Upper lobe of left lung (tissue), 6 donors: ENCODE data around the gene PRDM12. TPM values are rescaled to one million over a fixed set of nuclear protein-coding genes. Genes with fewer than 3 reads are reported as not detected.

Source experiments
- ATAC-seq, 2 donors: fragments of 200-7000 bp; cut with Tn5 transposase; one replicate each; pipeline ENCODE4 v1.9.1; 2022; ENCODE audit warnings: mild to moderate bottlenecking in 2 of 2, moderate library complexity in 2 of 2; ENCODE audit not compliant: low FRiP score in 2 of 2
- DNase-seq, 2 donors: peaks; one replicate each; pipeline ENCODE4 v3.0.0-alpha.2; 2019 to 2020
- H3K27ac ChIP-seq, 4 donors: fragments of 200-600 bp; sonication (generic); one replicate each; pipeline ENCODE4 v1.5.1; 2016 to 2019
- H3K27me3 ChIP-seq, 4 donors: fragments of 200-600 bp; sonication (generic); one replicate each; pipeline ENCODE4 v1.5.1; 2017 to 2019
- H3K36me3 ChIP-seq, 4 donors: fragments of 200-600 bp; sonication (generic); one replicate each; pipeline ENCODE4 v1.5.1; 2016 to 2019
- H3K4me1 ChIP-seq, 4 donors: fragments of 200-600 bp; sonication (generic); one replicate each; pipeline ENCODE4 v1.5.1; 2018 to 2019
- H3K4me3 ChIP-seq, 4 donors: fragments of 200-600 bp; sonication (generic); one replicate each; pipeline ENCODE4 v1.5.1; 2017 to 2019; ENCODE audit warnings: mild to moderate bottlenecking in 2 of 4, moderate library complexity in 1 of 4
- H3K9me3 ChIP-seq, 4 donors: fragments of 200-600 bp; sonication (generic); one replicate each; pipeline ENCODE4 v1.5.1; 2018 to 2019
- EP300 ChIP-seq, 4 donors: sonication (generic); formaldehyde crosslinking; IDR thresholded peaks; one replicate each; pipeline ENCODE4 v1.5.1; 2017; ENCODE audit warnings: antibody characterized with exemption in 4 of 4, control low read depth in 2 of 4
- POLR2A ChIP-seq, 4 donors: fragments of 450-650 bp; IDR thresholded peaks; one replicate each; pipeline ENCODE4 v1.5.1; 2016 to 2017; ENCODE audit warnings: antibody characterized with exemption in 4 of 4, mild to moderate bottlenecking in 2 of 4
- POLR2AphosphoS5 ChIP-seq, 2 donors: sonication (generic); formaldehyde crosslinking; IDR thresholded peaks; one replicate each; pipeline ENCODE4 v1.5.1; 2017; ENCODE audit warnings: antibody characterized with exemption in 2 of 2
- WGBS, 2 donors: methylation state at CpG; one replicate each; pipeline ENCODE4 v1.1.5; 2017 to 2018; 5-methylcytosine and 5-hydroxymethylcytosine counted together
- total RNA-seq, 6 donors: library from RNA; depleted of rRNA in 4 of 6; stranded (reverse); fragments of >200 nt in 4 of 6; gene quantifications; one replicate each; pipeline versions ENCODE4 v1.1.0 to v1.2.1, GENCODE V29; 2016 to 2021
- TF ChIP-seq, protein P1 (sequence below), 6 experiments: fragments of 450-650 bp in 4 of 6; fragments of 200-600 bp in 2 of 6; sonication (generic) in 2 of 6; IDR thresholded peaks; one replicate each; pipeline ENCODE4 v1.5.1; 2016 to 2019; ENCODE audit warnings: antibody characterized with exemption in 6 of 6
- donor health status: DM: no; HTN: no; CAD: no; lungs with moderate emphysema.
- donor health status: DM: no; HTN: yes; CAD: no; lungs with severe emphysema.

PRDM12 gene
- total RNA-seq, 6 donors from 2014 or later, result 0.10 TPM; not detected in 5

DNA sequence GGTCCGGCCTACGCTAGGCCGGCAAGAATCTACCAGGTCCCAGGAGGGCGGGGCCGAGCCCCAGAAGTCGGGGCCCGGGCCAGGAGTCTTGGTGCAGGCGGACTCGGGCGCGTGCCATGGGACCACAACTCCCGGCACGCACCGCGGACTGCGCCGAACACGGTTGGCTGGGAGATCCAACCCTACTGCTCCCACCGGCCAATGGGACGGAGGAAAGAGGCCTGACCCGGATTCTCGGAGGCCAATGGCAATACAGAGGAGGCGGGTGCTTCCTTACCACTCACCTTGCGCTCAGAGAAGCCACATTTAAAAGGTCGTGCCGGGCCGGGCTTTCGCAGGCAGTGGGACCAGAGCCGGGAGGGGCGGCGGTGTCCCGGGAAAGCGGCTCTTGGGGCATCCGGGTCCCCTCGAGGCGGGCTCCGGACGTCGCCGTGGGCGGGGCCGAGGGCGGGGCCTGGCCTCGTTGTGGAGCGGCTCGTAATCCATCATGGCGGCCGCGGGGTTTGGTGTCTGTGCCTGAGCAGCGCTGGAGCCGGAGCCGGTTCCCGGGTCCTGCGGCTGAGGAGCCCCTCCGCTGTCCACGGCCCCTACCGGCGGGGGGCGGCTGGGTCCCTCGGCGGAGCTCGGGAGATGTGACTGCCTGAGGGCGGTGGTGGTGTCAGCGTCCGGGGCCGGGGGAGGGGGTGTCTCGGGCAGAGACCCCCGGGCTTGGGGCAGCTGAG, 48.3 kb downstream of the PRDM12 start:
- no peaks in the 10 kb centered on the region for H3K27me3 ChIP-seq
- ATAC-seq (peak; percentile 99), DNase-seq (peak; percentile 99 to 100)
- WGBS, 2 donors, result 0 to 3% methylated on average over 9 to 22 of the region's 68 CpGs
- no peaks in the 10 kb centered on the region for H3K36me3 ChIP-seq
- peaks cover 23 to 51% (median 27%) of the 10 kb centered on the region in 4 donors for H3K4me1 ChIP-seq
- H3K27ac ChIP-seq, result peak overlapping the region; percentile 96 to 99 (median 97)
- TF ChIP-seq POLR2AphosphoS5 (IDR thresholded peaks at IDR 0.05) (peak in 1 of 2 donors; percentile 71), EP300 (IDR thresholded peaks at IDR 0.05) (no peak), POLR2A (IDR thresholded peaks at IDR 0.05) (peak in 3 of 4 donors; percentile 69 to 72 (median 71))
- TF ChIP-seq, protein P1, sequence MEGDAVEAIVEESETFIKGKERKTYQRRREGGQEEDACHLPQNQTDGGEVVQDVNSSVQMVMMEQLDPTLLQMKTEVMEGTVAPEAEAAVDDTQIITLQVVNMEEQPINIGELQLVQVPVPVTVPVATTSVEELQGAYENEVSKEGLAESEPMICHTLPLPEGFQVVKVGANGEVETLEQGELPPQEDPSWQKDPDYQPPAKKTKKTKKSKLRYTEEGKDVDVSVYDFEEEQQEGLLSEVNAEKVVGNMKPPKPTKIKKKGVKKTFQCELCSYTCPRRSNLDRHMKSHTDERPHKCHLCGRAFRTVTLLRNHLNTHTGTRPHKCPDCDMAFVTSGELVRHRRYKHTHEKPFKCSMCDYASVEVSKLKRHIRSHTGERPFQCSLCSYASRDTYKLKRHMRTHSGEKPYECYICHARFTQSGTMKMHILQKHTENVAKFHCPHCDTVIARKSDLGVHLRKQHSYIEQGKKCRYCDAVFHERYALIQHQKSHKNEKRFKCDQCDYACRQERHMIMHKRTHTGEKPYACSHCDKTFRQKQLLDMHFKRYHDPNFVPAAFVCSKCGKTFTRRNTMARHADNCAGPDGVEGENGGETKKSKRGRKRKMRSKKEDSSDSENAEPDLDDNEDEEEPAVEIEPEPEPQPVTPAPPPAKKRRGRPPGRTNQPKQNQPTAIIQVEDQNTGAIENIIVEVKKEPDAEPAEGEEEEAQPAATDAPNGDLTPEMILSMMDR (IDR thresholded peaks at IDR 0.05), result no peak
- no peaks in the 10 kb centered on the region for H3K9me3 ChIP-seq
- peak overlapping the region; percentile 79 to 100 (median 90) for H3K4me3 ChIP-seq

DNA sequence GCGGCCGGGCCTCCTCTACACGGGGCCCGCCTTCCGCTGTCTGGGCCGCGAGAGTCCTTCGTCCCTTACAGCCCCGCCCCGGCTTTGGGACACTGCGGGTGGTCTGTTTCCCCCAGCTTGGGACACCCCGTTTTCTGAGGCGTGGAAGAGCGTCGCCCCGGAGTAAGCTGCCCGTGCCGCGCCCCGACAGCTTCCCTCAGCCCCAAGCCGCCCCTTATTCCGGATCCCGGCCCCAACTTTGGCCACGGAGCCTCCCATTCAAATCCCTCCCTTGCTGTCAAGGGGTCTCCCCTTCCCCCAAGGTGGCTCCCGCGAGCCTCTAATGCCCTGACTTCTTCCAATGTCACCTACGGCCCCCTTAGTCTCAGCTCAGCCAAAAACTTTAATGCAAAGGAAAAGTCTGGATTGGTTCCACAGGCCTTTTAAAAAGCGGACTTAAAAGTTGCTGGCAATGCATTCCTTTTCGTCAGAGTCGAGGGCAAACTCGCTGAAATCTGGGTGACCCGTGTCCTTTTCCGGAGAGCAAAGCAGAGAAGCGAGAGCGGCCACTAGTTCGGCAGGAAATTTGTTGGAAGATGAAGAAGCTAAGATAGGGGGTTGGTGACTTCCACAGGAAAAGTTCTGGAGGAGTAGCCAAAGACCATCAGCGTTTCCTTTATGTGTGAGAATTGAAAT, 49.0 kb downstream of the PRDM12 start:
- WGBS, 2 donors, result 0 to 1% methylated on average over 12 to 35 of the region's 37 CpGs
- H3K4me1 ChIP-seq, result peaks cover 23 to 52% (median 27%) of the 10 kb centered on the region in 4 donors
- ATAC-seq, result peak in 1 of 2 donors; percentile 12
- DNase-seq, result peak in 1 of 2 donors; percentile 24
- no peaks in the 10 kb centered on the region for H3K9me3 ChIP-seq
- no peaks in the 10 kb centered on the region for H3K36me3 ChIP-seq
- peak overlapping the region; percentile 96 to 99 (median 97) for H3K27ac ChIP-seq
- no peak for TF ChIP-seq POLR2AphosphoS5 (IDR thresholded peaks at IDR 0.05)
- TF ChIP-seq, protein P1 (IDR thresholded peaks at IDR 0.05), result no peak
- no peak for TF ChIP-seq EP300 (IDR thresholded peaks at IDR 0.05)
- TF ChIP-seq POLR2A (IDR thresholded peaks at IDR 0.05), result no peak
- peak overlapping the region; percentile 79 to 100 (median 90) for H3K4me3 ChIP-seq
- no peaks in the 10 kb centered on the region for H3K27me3 ChIP-seq

DNA sequence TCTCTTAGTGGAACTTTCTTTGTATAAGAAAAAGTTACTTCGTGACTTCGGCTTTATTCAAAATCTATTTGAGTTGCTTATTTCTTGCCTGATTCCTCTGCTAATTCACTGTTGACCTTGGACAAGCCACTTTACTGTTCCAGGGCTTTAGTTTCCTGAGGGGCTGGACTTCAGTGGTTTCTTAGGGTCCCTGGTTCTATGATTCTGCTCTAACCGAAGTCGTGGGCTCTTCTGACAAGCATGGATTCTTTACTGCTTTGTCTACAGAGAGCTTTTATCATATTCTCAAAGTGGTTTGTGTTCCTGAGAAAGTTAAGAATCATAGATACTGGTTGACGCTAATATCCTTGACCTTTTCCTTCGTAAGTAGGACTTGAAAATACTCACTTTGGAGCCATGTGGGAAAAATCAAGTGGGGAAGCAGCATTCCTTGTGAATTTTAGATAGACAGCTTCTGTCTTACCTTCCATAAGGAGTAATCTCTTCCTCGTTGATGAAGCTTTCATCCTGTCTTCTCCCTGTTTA, 50.3 kb downstream of the PRDM12 start:
- H3K4me1 ChIP-seq, result peaks cover 23 to 55% (median 27%) of the 10 kb centered on the region in 4 donors
- WGBS, 2 donors, result 34 to 40% methylated on average over 7 of the region's 7 CpGs
- H3K27ac ChIP-seq, result peak overlapping the region in 2 of 4 donors; percentile 6 to 97
- H3K9me3 ChIP-seq, result no peaks in the 10 kb centered on the region
- TF ChIP-seq, protein P1 (IDR thresholded peaks at IDR 0.05), result no peak
- TF ChIP-seq POLR2AphosphoS5 (IDR thresholded peaks at IDR 0.05) (no peak), EP300 (IDR thresholded peaks at IDR 0.05) (no peak), POLR2A (IDR thresholded peaks at IDR 0.05) (no peak)
- H3K27me3 ChIP-seq, result no peaks in the 10 kb centered on the region
- ATAC-seq (no peak), DNase-seq (no peak)
- H3K4me3 ChIP-seq, result peak overlapping the region in 3 of 4 donors; percentile 79 to 100 (median 85)
- H3K36me3 ChIP-seq, result no peaks in the 10 kb centered on the region

DNA sequence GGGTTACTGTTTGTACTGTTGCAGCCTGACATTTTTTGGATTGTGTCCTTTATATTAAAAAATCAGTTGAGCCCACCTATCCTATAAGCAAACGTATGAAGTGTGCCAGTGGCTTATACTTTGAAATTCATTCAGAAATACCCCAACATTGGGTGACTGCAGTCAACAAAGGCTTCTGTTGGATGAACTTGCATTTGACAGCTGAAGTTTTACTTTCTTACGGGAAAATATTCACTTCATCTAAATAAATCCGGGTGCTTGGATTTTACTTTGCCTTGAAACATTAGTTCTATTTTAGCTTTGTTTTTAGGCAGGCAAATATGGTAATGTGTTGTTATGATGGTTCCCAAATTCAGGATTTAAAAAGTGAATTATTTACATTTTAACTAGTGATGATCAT, 50.9 kb downstream of the PRDM12 start:
- no peak for ATAC-seq
- H3K36me3 ChIP-seq, result no peaks in the 10 kb centered on the region

More for the DNA sequence above, 50.9 kb downstream of the PRDM12 start:
- Histone ChIP-seq H3K27me3 (no peaks in the 10 kb centered on the region), H3K4me1 (peaks cover 23 to 55% (median 27%) of the 10 kb centered on the region in 4 donors), H3K4me3 (peak overlapping the region in 3 of 4 donors; percentile 79 to 100 (median 85)), H3K9me3 (no peaks in the 10 kb centered on the region), H3K27ac (peak overlapping the region in 1 of 4 donors; percentile 19)
- TF ChIP-seq, protein P1 (IDR thresholded peaks at IDR 0.05), result no peak
- TF ChIP-seq POLR2A (IDR thresholded peaks at IDR 0.05), result no peak
- no peak for TF ChIP-seq POLR2AphosphoS5 (IDR thresholded peaks at IDR 0.05)
- no peak for TF ChIP-seq EP300 (IDR thresholded peaks at IDR 0.05)
- no peak for DNase-seq
- 33 to 41% methylated on average over 3 of the region's 3 CpGs for WGBS, 2 donors
